Trophoblast cell (in vitro differentiated cells and primary cell): Measurements from ENCODE around the gene DDX11.
"Not testable (repeated sequence)": the region's sequence is repeated elsewhere in the genome, so short reads cannot be mapped to it uniquely, and the experiment has no call there.

Source experiments
- DNase-seq, 2 donors: peaks; one replicate each; pipeline ENCODE4 v3.0.0-alpha.2; 2016
- H2AFZ ChIP-seq: 2 replicates; pipeline ENCODE4 v1.6.1; 2013; ENCODE audit warnings: low read length, moderate library complexity, mild to moderate bottlenecking; ENCODE audit not compliant: insufficient read depth, poor library complexity
- H2AK5ac ChIP-seq: 2 replicates; pipeline ENCODE4 v1.6.1; 2013; ENCODE audit warnings: mild to moderate bottlenecking, low read length
- H2BK120ac ChIP-seq: 2 replicates; pipeline ENCODE4 v1.6.1; 2013; ENCODE audit warnings: low read length, mild to moderate bottlenecking, moderate library complexity; ENCODE audit not compliant: insufficient read depth, poor library complexity
- H2BK12ac ChIP-seq: 2 replicates; pipeline ENCODE4 v1.6.1; 2013; ENCODE audit warnings: mild to moderate bottlenecking, low read length, moderate library complexity
- H2BK5ac ChIP-seq: 2 replicates; pipeline ENCODE4 v1.6.1; 2013; ENCODE audit warnings: low read length, low read depth, moderate library complexity, mild to moderate bottlenecking; ENCODE audit not compliant: poor library complexity
- H3K14ac ChIP-seq: 2 replicates; pipeline ENCODE4 v1.6.1; 2013; ENCODE audit warnings: mild to moderate bottlenecking, low read length
- H3K18ac ChIP-seq: 2 replicates; pipeline ENCODE4 v1.6.1; 2013; ENCODE audit warnings: mild to moderate bottlenecking, low read length
- H3K23ac ChIP-seq: 2 replicates; pipeline ENCODE4 v1.6.1; 2013; ENCODE audit warnings: low read length
- H3K27ac ChIP-seq: 2 replicates; pipeline ENCODE4 v1.5.1; 2013; ENCODE audit warnings: low read depth, mild to moderate bottlenecking, inconsistent platforms, low read length, moderate library complexity
- H3K27me3 ChIP-seq: 2 replicates; pipeline ENCODE4 v1.6.1; 2013; ENCODE audit warnings: inconsistent platforms, mild to moderate bottlenecking, low read length, moderate library complexity; ENCODE audit not compliant: insufficient read depth
- H3K36me3 ChIP-seq, 2 experiments: 1 replicate in 1 of 2; 2 replicates in 1 of 2; pipeline ENCODE4 v1.6.1; 2013; ENCODE audit warnings: low read length in 2 of 2, mild to moderate bottlenecking in 2 of 2, moderate library complexity in 1 of 2; ENCODE audit not compliant: insufficient read depth in 2 of 2, control insufficient read depth in 1 of 2
- H3K4ac ChIP-seq: 2 replicates; pipeline ENCODE4 v1.6.1; 2013; ENCODE audit warnings: low read depth, mild to moderate bottlenecking, low read length, moderate library complexity
- H3K4me1 ChIP-seq, 2 experiments: 1 replicate in 1 of 2; 2 replicates in 1 of 2; pipeline ENCODE4 v1.6.1; 2013; ENCODE audit warnings: low read length in 2 of 2, mild to moderate bottlenecking in 2 of 2, moderate library complexity in 1 of 2; ENCODE audit not compliant: insufficient read depth in 2 of 2, control insufficient read depth in 1 of 2
- H3K4me2 ChIP-seq: 2 replicates; pipeline ENCODE4 v1.6.1; 2013; ENCODE audit warnings: inconsistent platforms, mild to moderate bottlenecking, low read length, moderate library complexity
- H3K4me3 ChIP-seq: 2 replicates; pipeline ENCODE4 v1.5.1; 2013; ENCODE audit warnings: mild to moderate bottlenecking, low read depth, low read length, inconsistent platforms
- H3K79me1 ChIP-seq: one replicate; pipeline ENCODE4 v1.6.1; 2013; ENCODE audit warnings: low read length
- H3K79me2 ChIP-seq: 2 replicates; pipeline ENCODE4 v1.6.1; 2013; ENCODE audit warnings: low read length, mild to moderate bottlenecking; ENCODE audit not compliant: control insufficient read depth, insufficient read depth, poor library complexity
- H3K9ac ChIP-seq: 2 replicates; pipeline ENCODE4 v1.6.1; 2013; ENCODE audit warnings: mild to moderate bottlenecking, low read length
- H3K9me3 ChIP-seq: 2 replicates; pipeline ENCODE4 v1.6.1; 2013; ENCODE audit warnings: low read depth, mild to moderate bottlenecking, control low read depth, inconsistent platforms, low read length; ENCODE audit not compliant: insufficient read depth
- H4K12ac ChIP-seq: 2 replicates; pipeline ENCODE4 v1.6.1; 2013; ENCODE audit warnings: low read depth, mild to moderate bottlenecking, low read length, moderate library complexity
- H4K8ac ChIP-seq: 2 replicates; pipeline ENCODE4 v1.6.1; 2013; ENCODE audit warnings: low read depth, mild to moderate bottlenecking, low read length, moderate library complexity
- H4K91ac ChIP-seq: one replicate; pipeline ENCODE4 v1.6.1; 2013; ENCODE audit warnings: low read depth, mild to moderate bottlenecking, low read length, moderate library complexity
- WGBS: extraction: QIAGEN DNeasy Blood & Tissue Kit; methylation state at CpG from one replicate; pipeline ENCODE4 v1.1.7; 2013; ENCODE audit warnings: missing lambda C conversion rate; ENCODE audit not compliant: insufficient read length, insufficient coverage; ENCODE audit errors: extremely low coverage; 5-methylcytosine and 5-hydroxymethylcytosine counted together

DDX11 gene

DNA sequence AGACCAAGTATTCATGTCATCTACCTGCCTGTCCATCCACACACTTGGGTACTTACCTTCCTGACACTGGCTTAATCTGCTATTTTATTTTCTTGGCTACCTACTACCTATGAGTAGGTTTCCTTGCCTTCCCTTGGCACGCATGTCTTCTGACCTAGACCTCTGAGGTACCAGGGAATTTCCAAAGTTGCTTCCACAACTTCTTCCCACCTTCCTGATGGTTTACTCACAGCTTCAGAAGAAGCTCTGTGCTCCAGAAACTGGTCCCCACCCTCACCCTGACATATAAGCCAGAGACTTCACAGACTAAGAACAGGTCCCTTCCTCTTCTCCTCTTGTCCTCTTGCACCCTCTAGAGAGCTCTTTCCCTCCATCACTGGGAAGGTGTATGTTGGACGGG, 35.7 kb upstream of the DDX11 start:
- Histone ChIP-seq H3K18ac (no peak overlapping the region), H3K27ac (no peak overlapping the region), H2AFZ (no peak overlapping the region), H2BK12ac (no peak overlapping the region), H4K12ac (no peak overlapping the region), H3K4me2 (no peak overlapping the region), H3K14ac (no peak overlapping the region), H3K27me3 (no peaks in the 10 kb centered on the region), H3K9ac (no peak overlapping the region), H3K4ac (no peak overlapping the region), H3K36me3 (no peaks in the 10 kb centered on the region), H3K79me1 (no peaks in the 10 kb centered on the region), H3K9me3 (no peaks in the 10 kb centered on the region), H2BK120ac (no peak overlapping the region), H2BK5ac (no peak overlapping the region), H3K23ac (no peak overlapping the region), H2AK5ac (no peak overlapping the region), H4K8ac (no peak overlapping the region), H3K79me2 (no peaks in the 10 kb centered on the region), H3K4me1 (no peaks in the 10 kb centered on the region), H3K4me3 (no peak overlapping the region), H4K91ac (no peak overlapping the region)
- WGBS: no CpG with 5 or more reads among the region's 2 CpGs
- no peak for DNase-seq

DNA sequence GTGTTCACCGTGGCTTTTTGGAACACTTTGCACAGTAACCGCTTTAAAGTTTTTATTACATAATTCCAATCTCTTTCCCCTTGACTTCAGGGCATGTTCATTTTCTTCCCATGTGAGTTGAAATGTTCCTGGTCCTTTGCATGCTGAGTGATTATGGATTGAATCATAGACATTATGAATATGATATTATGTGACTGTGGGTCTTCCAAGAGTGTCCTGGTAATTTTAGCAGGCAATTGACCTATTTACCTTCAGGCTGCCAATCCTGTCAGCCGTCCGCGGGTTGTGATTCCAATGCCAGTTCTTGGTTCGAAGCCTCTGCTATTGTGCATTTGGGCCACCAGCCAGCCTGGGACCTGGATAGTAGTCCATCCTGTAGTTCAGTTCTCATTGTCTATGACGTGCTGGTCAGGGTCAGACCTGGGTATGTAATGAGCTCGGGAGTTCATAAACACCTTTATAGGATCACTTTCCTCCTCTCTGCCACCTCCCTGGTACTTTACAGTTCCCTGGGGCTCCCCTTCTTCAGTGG, 32.6 kb upstream of the DDX11 start:
- H3K14ac ChIP-seq: no peak overlapping the region
- DNase-seq: no peak

DNA sequence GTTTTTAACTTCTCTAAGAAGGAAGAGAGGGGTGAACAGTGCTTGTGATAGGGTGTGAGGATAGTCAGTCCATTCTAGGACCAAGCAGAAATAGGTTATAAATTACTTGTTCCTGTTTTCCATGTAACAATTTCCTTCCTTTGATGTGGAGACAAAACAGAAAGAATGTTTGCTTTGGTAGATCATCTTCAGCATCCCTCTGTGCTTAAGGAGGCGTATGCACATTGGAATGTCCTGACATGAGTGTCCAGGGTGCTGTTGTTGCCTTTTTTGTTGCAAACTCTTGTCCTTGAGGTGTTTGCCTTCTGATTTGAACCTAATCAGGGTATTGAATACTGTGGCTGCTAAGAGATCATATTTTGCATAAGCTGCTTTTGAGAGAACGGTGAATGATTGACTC, 23.5 kb upstream of the DDX11 start:
- WGBS: no CpG with 5 or more reads among the region's 2 CpGs

More for the DNA sequence above, 32.6 kb upstream of the DDX11 start:
- H2AK5ac ChIP-seq: no peak overlapping the region
- H3K27me3 ChIP-seq: no peaks in the 10 kb centered on the region
- no peak overlapping the region for H2AFZ ChIP-seq
- no CpG with 5 or more reads among the region's 8 CpGs for WGBS
- H3K18ac ChIP-seq: no peak overlapping the region
- no peak overlapping the region for H3K4me2 ChIP-seq
- no peak overlapping the region for H2BK5ac ChIP-seq
- H2BK12ac ChIP-seq: no peak overlapping the region
- H3K36me3 ChIP-seq: no peaks in the 10 kb centered on the region
- H2BK120ac ChIP-seq: no peak overlapping the region
- no peaks in the 10 kb centered on the region for H3K4me1 ChIP-seq
- H3K79me1 ChIP-seq: no peaks in the 10 kb centered on the region
- no peaks in the 10 kb centered on the region for H3K9me3 ChIP-seq
- no peak overlapping the region for H3K4ac ChIP-seq
- H4K12ac ChIP-seq: no peak overlapping the region
- H3K79me2 ChIP-seq: no peaks in the 10 kb centered on the region
- H4K91ac ChIP-seq: no peak overlapping the region
- no peak overlapping the region for H3K27ac ChIP-seq
- no peak overlapping the region for H3K23ac ChIP-seq
- H4K8ac ChIP-seq: no peak overlapping the region
- H3K4me3 ChIP-seq: no peak overlapping the region
- H3K9ac ChIP-seq: no peak overlapping the region

DNA sequence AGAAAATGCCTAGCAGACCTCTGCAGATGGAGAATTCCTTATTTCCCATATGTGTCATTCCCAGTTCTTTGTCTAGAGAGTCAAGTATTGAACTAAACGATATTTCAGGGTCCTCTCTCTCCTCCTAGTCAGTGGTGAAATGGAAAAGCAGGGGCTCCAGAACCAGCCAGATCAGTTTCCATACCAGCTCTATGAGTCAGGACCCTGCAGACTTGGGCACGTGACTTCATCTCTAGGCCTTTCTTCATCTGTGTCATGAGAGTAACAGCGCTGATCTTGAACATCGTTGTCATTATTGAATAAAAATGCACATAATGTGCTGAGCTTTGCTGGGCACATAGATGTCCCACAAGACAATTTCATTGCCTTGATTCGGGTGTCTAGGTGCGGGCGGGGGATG, 23.1 kb upstream of the DDX11 start:
- not testable (repeated sequence) for H3K27me3 ChIP-seq, H2BK12ac ChIP-seq, H2AFZ ChIP-seq, H2BK120ac ChIP-seq, H3K9me3 ChIP-seq, H4K12ac ChIP-seq, H3K4me3 ChIP-seq, H3K4ac ChIP-seq, H4K91ac ChIP-seq, H3K18ac ChIP-seq, H3K79me2 ChIP-seq, H3K9ac ChIP-seq, H3K4me1 ChIP-seq, H3K4me2 ChIP-seq, H3K14ac ChIP-seq, H3K36me3 ChIP-seq, H3K79me1 ChIP-seq, H3K23ac ChIP-seq, H2AK5ac ChIP-seq, H4K8ac ChIP-seq, H2BK5ac ChIP-seq, H3K27ac ChIP-seq
- no CpG with 5 or more reads among the region's 7 CpGs for WGBS
- peak; percentile 30 to 69 for DNase-seq

More for the DNA sequence above, 23.5 kb upstream of the DDX11 start:
- H2BK5ac ChIP-seq, H3K23ac ChIP-seq, H3K79me1 ChIP-seq, H2AFZ ChIP-seq, H2BK12ac ChIP-seq, H3K27ac ChIP-seq, H3K27me3 ChIP-seq, H3K9me3 ChIP-seq, H4K12ac ChIP-seq, H4K91ac ChIP-seq, H3K4me3 ChIP-seq, H3K14ac ChIP-seq, H3K4ac ChIP-seq, H3K36me3 ChIP-seq, H2AK5ac ChIP-seq, H4K8ac ChIP-seq, H3K4me1 ChIP-seq, H2BK120ac ChIP-seq, H3K4me2 ChIP-seq, H3K9ac ChIP-seq, H3K79me2 ChIP-seq, H3K18ac ChIP-seq: not testable (repeated sequence)
- DNase-seq: peak in 1 of 2 donors; percentile 23
